Omental fat pad (tissue), 4 donors: Measurements from ENCODE around the gene SRD5A1. TPM values are rescaled to one million over a fixed set of nuclear protein-coding genes. Genes with fewer than 3 reads are reported as not detected.

Source experiments
- ATAC-seq: fragments of 150-250 bp; one replicate; pipeline ENCODE4 v1.9.1; 2016; ENCODE audit warnings: mild to moderate bottlenecking, moderate library complexity; ENCODE audit not compliant: low FRiP score
- DNase-seq: peaks from one replicate; pipeline ENCODE4 v3.0.0-alpha.2; 2019; ENCODE audit warnings: low spot score
- total RNA-seq, 4 donors: library from RNA; depleted of rRNA; stranded (reverse); fragments of >200 nt; gene quantifications; one replicate each; pipeline ENCODE4 v1.1.0, GENCODE V29; 2016
- TF ChIP-seq, protein P1 (sequence below), 3 donors: fragments of 450-650 bp; IDR thresholded peaks; one replicate each; pipeline ENCODE4 v1.5.1; 2016 to 2017; ENCODE audit warnings: antibody characterized with exemption in 3 of 3, mild to moderate bottlenecking in 3 of 3, moderate library complexity in 2 of 3

SRD5A1 gene
- total RNA-seq, 4 donors from 2014 or later = 2.3 to 6.7 (median 6.0) TPM

DNA sequence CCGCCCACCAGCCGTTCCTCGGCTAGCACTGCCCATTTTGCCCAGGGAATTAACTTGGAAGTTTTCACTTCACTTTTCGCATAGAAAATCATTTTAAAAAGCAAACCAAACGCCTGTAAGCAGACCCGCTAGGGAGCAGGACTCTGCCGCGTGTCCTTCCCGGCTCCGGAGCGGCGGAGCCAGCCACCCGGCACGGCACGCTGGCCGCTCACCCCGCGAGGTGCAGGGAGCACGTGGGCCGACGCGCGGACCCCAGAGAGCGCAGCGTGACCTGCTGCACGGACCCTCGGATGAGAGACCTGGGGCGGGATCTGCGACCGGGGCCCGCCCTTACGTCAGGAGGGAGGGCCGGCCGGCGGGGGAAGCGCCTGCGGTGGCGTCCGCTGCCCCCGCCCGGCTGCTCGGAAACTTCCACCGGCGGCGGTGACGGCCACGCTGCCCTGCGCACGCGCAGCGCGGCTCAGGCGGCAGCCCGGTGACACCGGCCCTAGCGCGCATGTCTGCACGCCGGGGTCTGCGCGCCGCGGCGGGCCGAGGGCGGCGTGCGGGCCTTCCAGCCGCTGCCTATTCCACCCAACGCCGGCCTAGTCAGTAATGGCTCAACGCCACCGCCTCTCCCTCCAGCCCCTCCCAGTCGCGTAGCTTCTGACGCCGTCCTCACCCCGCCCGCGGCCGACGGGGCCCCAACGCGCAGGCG lies 79.5 kb downstream of the SRD5A1 start:
- ATAC-seq (peak; percentile 92), DNase-seq (peak; percentile 81)
- TF ChIP-seq, protein P1, sequence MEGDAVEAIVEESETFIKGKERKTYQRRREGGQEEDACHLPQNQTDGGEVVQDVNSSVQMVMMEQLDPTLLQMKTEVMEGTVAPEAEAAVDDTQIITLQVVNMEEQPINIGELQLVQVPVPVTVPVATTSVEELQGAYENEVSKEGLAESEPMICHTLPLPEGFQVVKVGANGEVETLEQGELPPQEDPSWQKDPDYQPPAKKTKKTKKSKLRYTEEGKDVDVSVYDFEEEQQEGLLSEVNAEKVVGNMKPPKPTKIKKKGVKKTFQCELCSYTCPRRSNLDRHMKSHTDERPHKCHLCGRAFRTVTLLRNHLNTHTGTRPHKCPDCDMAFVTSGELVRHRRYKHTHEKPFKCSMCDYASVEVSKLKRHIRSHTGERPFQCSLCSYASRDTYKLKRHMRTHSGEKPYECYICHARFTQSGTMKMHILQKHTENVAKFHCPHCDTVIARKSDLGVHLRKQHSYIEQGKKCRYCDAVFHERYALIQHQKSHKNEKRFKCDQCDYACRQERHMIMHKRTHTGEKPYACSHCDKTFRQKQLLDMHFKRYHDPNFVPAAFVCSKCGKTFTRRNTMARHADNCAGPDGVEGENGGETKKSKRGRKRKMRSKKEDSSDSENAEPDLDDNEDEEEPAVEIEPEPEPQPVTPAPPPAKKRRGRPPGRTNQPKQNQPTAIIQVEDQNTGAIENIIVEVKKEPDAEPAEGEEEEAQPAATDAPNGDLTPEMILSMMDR (IDR thresholded peaks at IDR 0.05) = no peak

DNA sequence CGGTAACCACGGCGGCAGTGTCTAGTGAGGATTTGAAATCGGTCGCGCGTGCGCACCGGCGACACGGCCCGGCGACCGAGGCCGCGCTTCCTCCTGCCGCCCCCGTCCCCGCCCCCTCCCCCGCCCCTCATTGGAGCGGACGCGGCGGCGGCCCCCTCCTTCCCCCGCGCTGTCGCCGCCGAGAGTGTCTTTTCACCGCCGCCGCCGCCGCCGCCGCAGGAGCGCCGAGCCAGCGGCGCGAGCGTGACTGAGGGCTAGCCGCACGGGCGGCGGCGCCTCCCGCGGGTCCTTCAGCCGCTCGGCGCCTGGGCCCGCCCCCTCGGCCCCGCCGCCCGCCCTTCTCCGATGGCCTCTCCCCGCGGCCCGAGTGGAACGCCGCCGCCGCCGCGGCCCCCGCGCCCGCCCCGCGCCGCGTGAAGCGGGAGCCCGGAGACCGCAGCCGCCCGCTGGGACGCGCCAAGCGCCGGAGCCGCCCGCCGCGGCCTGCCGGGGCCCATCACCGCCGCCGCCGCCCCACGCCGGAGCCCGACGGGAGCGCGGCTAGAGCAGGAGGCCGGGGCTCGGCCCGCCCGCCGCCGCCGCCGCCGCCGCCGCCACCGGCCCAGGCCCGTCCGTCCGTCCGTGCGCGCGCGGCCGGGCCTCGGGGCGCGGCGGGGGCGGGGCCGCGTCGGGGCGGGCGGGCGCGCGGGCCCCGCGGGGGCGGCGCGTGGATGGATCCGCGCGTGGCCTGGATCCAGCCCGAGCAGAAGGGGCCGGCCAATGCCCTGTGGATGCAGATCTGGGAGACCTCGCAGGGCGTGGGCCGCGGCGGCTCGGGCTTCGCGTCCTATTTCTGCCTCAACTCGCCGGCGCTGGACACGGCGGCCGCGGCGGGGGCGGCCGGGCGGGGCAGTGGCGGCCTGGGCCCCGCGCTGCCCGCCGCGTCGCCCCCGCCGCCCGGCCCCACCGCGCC lies 80.3 kb downstream of the SRD5A1 start, which contains the start of gene TENT4A:
Gene TENT4A, plus strand, starts transcription at position 159 of the 952 bp plus-strand sequence. Its CDS starts 552 bp downstream, at position 711.
- no peak for DNase-seq
- TF ChIP-seq, protein P1 (IDR thresholded peaks at IDR 0.05) = no peak
- ATAC-seq = peak; percentile 38

DNA sequence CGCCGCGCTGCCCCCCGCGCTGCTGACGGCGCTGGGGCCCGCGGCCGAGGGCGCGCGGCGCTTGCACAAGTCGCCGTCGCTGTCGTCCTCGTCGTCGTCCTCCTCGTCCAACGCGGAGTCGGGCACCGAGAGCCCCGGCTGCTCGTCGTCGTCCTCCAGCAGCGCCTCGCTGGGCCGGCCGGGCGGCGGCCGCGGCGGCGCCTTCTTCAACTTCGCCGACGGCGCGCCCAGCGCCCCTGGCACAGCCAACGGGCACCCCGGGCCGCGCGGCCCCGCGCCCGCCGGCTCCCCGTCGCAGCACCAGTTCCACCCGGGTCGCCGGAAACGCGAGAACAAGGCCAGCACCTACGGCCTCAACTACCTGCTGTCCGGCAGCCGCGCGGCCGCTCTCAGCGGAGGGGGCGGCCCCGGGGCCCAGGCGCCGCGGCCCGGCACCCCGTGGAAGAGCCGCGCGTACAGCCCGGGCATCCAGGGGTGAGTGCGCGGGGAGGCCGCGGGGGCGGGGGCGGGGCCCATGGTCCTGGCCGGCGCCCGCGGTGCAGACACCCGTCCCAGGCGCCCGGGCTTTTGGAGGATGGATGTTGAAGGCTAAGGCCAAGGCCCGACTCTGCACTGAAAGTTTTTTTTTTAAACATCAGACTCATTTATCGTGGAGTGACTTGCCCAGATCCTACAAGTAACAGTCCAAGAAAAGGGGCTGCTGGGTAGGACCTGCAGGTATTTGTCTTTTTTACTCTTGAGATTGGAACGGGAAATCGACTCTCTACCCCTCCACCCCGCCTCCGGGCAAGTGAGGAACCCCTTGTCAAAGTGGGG lies 81.2 kb downstream of the SRD5A1 start:
- ATAC-seq = no peak

DNA sequence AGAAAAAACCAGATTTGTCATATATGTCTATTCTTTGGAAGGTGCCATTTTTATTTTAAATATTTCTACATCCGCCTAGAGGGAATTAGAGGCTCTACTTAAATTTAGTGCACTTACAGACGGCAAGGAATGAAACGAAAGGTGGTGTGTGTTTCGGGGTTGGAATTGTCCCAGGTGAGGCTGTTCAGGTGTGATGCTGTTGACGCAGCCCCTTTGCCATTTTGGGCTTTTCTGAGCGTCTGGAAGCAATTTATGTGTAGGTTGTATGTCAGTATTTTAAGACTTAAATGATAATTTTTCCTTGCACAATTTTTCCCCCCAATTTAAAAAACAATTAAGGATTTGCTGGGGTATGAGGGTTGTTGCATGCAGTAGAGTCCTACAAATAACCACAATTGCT lies 82.0 kb downstream of the SRD5A1 start:
- no peak for ATAC-seq
- no peak for DNase-seq
- TF ChIP-seq, protein P1 (IDR thresholded peaks at IDR 0.05) = no peak

More for the DNA sequence above, 81.2 kb downstream of the SRD5A1 start:
- no peak for DNase-seq
- TF ChIP-seq, protein P1 (IDR thresholded peaks at IDR 0.05) = no peak

DNA sequence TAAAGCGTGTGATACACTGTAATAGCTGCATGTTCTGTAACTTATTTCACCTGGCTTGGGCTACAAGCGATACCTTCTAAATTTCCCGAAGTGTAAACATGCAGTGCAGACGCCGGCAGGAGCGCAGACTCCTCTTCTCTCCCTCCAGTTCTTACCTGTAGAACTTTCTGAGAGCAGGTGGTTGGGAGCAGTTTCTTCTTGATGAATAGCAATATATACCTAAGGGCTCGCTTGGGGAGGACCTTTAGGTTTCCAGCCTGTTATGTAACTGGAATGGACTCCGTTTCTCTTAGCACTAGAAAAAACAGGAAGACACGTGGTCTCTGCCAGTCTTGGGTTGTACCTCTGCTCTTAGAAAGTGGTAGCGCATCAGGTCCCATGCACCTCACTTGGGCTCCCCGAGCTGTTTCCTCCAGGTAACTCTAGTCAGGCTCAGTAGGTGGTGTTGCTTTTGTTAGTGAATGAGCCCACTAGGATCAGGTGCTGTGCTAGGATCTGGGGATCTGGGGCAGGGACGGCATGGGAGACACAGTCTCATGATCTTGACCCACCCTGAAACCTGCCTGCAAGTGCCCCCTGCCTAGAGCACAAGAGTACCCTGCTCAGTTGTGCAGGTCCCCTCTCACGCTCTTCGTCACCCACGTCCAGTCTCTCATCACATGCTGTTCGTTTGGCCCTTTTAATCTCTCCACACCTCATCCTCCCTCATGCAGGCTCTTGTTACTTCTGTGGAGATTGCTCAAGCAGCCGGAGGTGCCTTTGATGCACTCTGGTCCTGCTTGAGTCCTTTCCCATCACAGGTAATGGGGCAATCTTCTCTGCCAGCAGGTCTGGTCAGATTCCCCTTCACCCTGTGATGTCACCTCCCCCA lies 82.8 kb downstream of the SRD5A1 start:
- DNase-seq (no peak), ATAC-seq (no peak)
- TF ChIP-seq, protein P1 (IDR thresholded peaks at IDR 0.05) = no peak
